NCI-H748 treated with DMSO at 0.1 percent for 48 hours (cell line): Measurements from ENCODE around the gene MYLK4.
"Not testable (repeated sequence)": the region's sequence is repeated elsewhere in the genome, so short reads cannot be mapped to it uniquely, and the experiment has no call there.

Experiments
- DNase-seq: peaks from one replicate; lab custom pipeline; 2025; lab: John Stamatoyannopoulos, UW

Gene MYLK4

DNA sequence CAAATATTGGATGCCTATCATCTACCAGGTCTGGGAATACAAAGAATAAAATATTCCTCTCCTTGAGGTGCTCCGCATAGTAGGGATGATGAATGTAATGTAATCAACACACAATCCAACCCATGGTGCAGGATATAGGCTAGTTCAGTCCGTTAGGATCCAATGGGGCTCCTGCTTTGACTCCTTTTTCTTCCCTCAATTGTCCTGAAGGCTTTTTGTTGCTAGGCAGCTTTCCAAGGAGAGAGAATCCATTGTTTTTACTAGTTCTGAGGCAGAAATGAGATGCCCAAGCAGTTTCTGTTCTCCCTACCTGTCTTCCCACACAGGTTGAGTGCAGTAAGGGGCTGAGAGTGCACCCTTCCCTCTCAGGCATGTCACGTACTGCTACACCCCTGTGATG is 26.5 kb upstream of the MYLK4 start:
- DNase-seq, result no peak

DNA sequence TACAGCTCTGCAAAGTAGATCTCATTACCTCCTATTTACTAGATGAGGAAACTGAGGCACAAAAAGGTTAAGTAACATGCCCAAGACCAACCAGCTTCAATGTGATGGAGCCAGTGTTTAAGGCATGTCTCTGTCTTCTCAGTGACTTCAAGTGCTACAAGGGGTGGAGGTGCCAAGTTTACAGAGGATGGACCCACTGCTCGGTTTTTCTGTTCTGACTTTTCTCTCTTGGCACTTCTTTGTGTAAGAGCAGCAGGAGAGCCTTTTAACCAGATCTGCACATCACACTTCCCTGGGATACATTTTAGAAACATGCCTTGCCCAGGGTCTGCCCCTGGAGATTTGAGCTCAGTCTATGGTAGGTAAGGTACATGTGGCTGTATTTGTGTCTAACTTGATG is 24.3 kb upstream of the MYLK4 start:
- DNase-seq, result no peak

DNA sequence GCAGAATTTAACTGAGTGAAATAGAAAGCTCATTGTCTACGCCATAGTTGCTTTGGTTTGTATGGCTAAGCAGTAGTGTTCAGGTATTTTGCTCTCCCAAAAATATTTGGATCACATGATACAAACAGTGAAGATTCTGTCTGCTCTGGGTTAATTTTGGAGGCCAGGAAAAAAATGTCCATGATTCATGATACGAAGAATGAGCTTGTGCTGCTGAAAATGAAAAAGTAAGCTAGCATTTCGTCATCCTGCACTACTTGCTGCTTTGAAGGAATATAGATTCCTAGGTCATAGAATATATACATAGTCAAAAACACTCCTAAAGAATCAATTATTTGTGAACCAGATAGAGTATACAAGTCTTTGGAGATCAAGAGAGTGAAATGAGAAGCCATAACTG is 22.7 kb upstream of the MYLK4 start:
- DNase-seq, result no peak

DNA sequence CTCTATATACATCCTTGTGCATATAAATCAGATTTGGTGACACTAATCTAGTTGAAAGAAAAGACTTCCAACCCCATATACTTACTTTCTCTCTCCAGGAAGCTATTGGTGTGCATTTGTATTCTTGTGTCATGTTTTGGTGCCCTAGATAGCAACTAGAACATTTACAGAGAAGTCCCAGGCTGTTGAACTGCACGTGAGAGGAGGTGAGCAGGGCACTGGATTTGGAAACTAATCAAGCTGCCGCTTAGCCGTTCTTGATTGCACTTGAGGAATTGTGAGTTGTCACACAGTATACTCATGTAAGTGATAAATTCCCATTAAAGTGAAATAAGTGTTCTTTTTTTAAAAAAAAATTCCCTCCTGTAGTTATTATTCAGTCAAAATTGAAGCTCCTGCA is 22.1 kb upstream of the MYLK4 start:
- DNase-seq, result no peak

DNA sequence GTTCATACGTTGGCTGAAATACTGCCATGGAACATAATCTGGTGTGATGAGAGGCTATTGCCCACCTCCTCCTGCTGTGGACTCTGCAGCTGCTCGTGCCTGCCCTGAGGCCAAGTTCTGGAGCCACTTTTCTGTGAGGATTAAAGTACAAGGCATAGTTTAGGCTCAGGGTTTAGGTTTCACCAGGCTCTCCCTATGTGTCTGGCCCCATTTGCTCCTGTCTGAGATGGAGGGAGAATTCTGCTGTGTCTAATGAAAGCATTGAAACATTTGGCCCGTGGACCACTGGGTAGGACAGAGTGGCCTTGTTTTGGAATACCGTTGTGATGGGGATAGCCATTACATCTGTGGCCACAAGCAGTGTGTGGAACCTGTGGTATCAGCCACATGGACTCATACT is 20.4 kb upstream of the MYLK4 start:
- no peak for DNase-seq

DNA sequence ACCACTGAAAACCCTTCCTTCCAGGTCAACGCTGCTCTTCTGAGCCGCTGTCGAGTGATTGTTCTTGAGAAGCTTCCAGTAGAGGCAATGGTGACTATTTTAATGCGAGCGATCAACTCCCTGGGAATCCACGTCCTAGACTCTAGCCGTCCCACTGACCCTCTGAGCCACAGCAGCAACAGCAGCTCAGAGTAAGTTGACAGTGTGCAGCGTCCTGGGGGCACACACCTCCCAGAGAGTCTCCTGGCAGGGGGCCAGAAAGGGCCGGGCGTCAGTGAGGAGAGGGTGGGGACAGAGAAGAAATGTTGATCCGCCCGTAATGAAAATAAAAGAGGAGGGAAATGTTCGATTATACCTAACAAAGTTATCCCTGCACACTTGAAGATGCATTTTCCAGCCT is 19.4 kb upstream of the MYLK4 start:
- DNase-seq, result no peak

DNA sequence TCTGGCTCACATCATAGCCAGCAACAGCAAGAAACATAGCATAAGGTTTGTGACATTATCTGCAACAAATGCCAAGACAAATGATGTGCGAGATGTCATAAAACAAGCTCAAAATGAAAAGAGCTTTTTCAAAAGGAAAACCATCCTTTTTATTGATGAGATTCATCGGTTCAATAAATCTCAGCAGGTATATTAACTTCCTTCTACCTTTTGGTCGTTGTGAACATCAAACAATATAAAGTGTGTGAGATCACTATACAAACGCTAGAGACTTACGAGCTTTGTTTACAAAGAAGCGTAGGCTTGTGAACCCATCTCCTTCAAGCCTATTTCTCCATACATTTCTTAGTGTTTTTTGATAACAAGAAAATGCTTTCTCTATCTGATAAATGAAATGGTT is 18.0 kb upstream of the MYLK4 start:
- DNase-seq, result no peak

DNA sequence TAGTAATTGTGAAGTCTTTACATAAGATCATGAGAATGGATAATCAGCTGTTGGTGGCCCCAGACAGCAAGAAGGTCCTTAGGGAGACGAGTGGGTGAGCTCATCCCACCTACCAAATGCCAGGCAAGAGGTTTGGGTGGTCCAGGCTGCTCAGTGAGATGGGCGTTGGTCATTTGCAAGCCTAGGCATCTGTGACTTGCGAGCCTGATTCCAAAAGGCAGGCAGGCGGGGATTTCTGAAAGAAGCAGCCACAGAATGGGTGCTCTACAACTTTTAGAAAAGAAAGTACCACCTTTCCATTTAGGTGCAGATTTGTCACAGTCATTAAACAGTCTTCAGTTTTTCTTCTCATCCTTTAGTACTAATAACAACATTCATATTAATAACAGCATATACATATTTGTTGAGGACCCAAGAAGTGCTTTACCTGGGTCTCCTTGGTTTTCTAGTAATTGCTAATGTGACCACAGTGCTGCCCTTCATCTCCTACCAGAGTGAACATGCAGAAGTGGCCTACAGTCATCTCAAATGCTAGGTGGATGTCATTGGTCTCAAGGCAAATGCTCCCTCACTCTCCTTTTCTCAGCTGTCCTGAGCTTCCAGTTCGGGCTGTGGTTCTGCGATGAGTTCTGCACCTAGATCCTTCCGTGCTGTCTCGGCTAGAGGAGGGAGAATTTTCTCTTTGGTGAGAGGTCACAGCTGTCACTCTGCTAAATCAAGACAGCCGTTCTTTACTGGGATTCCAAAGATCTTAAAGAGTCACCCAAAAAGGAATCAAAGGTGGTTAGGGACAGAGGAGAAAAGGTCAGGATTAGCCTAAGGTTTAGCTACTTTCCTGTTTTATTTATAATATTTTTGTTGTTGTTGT is 17.2 kb upstream of the MYLK4 start:
- no peak for DNase-seq

DNA sequence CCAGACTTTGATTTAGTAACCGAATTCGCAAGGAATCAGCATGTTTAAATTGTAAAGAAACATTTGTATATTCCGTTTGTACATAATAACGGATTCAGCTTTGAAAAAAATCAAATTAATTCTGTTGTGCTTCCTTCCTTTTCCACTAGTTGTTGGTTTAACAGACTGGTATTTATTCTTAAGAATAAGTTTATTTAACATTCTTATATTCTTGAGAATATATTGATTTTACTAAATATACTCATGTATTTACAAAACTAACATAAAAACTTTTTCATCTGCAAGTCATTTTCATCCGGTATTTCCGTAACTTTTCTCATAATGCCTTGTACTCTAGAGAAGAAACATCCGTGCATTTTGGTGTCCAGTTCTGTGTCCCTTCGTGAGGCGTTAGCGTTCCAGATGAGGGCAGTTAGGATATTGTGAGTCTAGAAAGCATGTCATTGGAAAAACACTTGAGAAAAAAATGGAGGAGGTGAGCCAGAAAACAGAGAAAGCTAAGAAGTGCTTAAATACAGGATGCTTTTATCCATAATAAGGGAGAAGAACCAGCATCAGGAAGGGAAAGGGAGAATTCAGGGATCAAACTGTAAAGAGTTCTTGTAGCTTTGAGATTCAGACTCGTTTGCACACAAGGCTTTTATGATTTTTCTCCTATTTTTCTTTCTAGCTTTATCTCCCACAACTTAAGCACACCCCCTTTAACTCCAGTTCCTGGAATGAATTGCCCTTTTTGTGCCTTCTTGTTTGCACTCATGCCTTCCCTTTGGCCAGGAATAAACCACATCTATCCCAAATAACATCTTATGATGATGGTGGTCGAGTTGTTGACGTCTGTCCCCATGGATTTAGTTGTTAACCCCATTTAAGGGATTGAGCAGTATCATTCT is 16.3 kb upstream of the MYLK4 start:
- DNase-seq, result peak; percentile 24

DNA sequence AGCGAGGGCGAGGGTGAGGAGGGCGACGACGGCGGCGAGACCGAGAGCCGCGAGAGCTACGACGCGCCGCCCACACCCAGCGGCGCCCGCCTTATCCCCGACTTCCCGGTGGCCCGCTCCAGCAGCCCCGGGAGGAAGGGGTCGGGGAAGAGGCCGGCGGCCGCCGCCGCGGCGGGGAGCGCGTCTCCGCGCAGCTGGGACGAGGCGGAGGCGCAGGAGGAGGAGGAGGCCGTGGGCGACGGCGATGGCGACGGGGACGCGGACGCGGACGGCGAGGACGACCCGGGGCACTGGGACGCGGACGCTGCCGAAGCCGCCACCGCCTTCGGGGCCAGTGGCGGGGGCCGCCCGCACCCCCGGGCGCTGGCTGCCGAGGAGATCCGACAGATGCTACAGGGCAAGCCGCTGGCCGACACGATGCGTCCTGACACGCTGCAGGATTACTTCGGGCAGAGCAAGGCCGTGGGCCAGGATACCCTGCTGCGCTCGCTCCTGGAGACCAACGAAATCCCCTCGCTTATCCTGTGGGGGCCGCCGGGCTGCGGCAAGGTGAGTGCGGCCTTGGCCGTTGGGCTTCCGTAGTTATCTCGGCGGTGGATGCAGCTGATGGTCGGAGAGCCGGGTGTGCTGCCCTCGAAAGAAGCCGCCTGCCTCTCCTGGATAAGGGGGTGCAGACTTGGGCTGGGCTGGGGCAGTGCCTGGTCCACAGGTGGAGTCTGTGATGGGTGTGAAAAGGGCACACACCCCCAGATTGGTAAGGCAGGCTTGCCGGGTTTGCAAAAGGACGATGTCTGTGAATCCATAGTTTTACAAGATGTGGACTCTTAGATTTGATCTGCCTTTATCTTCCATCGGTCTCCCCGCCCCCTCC is 15.4 kb upstream of the MYLK4 start:
- no peak for DNase-seq

DNA sequence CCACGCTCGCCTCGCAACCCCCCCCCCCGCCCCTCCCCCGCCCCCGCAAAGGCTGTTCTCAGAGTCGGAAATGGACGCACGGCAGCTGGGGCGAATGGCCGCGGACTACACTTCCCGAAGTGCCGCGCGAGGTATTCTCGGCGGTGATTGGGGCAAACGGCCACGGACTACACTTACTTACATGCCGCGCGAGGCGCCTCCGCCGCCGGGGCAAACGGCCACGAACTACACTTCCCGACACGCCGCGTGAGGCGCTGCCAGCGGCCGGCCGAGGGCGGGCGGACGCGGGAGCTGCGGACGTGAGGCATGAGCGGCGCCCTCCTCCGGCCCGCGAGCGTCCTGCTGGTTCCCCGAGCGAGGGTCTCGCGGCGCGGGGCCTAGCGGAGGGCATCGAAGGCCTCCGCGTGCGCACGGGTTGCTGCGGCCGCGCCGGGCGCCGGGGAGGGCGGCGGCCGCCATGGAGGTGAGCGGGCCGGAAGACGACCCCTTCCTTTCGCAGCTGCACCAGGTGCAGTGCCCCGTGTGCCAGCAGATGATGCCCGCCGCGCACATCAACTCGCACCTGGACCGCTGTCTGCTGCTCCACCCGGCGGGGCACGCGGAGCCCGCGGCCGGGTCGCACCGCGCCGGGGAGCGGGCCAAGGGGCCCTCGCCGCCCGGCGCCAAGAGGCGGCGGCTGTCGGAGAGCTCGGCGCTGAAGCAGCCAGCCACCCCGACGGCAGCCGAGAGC is 14.6 kb upstream of the MYLK4 start, which contains the start of gene WRNIP1:
TSS of gene WRNIP1 (plus strand) at position 228 of the 730 bp plus-strand sequence. CDS start at position 458, 230 bp downstream.
- DNase-seq, result peak; percentile 97

DNA sequence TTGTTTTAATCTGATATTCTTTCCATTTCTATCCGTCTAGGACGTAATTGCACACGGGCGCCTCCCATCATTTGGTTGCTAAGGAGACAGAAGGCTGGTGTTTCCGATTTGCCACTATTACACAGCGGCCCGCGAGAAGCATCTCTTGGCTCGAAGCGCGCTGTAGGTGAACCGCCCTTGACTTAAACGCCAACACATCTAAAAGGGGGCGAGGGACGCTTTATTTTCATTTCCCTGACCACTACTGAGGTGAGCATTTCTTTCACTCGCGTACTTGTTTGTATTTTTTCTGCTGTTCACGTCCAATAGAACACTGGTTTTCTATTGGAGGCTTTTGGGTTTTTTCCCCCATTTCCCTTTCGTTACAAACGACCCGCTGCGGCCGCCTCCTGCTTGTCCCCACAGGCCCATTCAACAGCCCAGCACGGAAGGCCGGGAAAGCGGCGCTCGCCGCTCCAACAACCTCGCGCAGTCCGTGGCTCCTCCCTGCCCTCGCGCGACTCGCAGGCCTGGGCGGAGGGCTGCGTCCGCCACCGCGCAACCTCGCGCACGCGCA is 14.0 kb upstream of the MYLK4 start:
- DNase-seq, result peak; percentile 92

DNA sequence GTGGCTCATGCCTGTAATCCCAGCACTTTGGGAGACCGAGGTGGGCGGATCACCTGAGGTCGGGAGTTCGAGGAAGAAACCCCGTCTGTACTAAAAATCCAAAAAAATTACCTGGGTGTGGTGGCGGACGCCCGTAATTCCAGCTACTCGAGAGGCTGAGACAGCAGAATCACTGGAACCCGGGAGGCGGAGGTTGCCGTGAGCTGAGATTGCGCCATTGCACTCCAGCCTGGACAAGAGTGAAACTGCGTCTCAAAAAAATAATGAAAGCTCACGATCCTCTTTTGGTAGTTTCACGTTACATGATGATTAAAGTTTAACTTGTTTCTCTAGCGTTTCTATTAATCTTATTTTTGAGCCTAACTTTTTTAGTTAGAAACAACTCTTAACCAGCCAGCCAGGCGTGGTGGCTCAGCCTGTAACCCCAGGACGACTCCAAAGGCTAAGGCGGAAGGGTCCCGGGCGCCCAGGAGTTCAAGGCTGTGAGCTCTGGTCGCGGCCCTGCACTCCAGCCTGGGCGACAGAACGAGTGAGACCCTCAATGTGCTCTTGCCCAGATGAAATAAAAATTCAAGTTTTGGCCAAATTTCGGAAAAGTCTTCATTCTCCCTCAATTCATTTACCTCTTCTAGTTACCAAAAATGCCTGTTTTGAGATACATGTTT is 13.3 kb upstream of the MYLK4 start:
- no peak for DNase-seq

DNA sequence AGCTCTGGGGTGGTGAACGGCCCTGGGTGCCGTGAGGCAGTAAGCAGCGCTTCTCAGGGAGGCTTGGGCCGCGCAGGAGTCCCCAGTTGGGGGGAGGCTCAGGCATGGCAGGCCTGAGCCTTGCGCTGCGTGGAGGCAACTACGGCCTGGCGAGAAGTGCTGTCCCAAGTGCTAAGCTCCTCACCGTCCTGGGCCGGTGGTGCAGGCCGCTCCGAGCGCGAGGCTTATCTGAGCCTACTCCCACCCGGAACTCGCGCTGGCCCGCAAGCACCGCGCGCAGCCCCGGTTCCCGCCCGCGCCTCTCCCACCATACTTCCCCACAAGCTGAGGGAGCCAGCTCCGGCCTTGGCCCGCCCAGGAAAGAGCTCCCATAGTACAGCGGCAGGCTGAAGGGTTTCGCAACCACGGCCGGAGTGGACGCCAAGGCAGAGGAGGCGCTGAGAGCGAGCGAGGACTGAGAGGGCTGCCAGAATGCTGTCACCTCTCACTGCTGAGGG is 12.7 kb upstream of the MYLK4 start:
- DNase-seq, result no peak

DNA sequence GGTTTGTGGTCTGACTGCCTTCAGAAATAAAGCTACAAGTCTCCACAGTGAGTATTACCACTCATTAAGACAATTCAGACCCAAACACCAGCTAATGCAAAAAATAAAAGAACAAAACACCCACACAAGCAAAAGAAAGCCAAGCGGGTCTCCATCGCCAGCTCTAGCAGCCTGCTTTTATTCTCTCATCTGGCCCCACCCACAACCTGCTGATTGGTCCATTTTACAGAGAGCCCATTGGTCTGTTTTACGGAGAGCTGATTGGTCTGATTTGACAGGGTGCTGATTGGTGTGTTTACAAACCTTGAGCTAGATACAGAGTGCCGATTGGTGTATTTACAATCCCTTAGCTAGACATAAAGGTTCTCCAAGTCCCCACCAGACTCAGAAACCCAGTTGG is 12.1 kb upstream of the MYLK4 start:
- DNase-seq, result not testable (repeated sequence)

DNA sequence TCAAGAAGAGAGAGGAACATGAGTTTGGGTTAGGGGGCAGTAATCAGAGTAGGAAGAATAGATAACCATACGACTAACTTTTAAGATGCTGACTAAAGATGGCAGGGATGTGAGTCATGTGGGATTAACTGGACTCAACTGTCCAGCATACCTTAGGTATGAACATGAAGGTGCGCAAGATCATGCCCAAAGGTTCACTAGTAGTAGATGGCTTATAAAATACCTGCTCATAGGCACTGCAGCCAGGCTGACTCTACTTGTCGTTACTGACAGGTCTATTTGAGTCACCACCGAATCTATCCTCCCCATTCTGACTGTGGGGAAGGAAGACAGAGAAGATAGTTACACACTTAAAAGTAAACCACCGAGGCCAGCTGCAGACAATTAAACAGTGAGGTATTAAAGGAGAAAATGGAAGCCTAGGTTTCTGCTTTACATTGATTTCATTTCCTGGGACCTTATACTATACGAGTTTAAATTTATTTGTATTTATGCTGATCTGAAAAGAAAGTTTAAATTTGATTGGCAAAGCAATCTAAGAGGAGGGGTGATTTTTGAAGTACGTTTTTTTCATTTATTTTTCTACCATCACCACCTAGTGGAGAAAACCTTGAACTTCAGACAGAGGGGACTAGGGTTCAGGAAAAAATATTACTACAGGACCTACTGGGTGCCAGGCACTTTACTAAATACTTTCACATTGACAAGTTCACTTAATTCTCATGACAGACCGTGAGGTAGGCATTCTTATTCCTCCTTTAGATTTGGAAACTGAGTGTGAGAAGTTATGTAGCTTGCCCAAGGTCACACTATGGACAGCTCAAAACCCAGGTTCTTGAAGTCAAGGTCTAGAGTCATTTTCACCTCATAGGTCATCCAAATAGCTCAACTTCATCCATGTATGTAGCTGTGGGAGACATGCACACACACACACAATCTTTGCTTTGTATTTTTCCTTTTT is 10.4 kb upstream of the MYLK4 start:
- DNase-seq, result no peak

DNA sequence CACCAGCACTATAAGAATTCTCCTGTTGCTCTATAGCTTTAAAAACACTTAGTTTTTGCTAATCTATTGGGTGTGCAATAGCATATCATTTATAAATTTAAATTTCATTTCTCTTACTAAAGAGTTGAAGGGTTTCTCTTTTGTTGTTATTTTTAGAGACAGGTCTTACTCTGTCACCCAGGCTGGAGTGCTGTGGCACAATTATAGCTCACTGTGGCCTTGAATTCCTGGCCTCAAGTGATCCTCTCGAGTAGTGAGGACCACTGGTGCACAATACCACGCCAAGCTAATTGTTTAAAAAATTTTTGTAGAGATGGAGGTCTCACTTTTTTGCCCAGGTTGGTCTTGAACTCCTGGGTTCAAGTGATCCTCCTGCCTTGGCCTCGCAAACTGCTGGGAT is 8.3 kb upstream of the MYLK4 start:
- DNase-seq, result no peak

DNA sequence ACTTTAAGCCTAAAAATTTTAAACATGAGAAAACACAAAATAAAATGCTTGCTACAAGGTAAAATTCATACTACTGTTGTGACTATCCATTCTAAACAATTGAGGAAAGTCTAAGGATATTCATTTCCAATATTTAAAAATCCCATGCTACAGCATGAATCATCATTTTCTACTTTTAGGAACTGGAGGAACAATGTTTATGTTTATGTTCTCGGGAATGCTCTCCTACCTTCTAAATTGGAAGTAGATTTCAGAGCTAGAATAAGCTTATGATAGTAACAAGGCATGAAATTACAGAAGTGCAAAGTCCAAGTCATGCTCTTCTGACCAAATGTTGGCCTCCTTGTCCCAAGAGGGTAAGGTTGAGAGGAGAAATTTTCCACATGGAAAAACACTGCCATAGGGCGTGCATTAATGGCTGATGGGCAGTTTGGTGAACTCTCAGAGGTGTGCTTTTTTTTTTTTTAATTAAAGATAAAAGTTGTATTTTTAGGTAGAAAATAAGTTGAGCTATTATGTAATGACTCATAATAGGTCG is 6.0 kb upstream of the MYLK4 start:
- no peak for DNase-seq

DNA sequence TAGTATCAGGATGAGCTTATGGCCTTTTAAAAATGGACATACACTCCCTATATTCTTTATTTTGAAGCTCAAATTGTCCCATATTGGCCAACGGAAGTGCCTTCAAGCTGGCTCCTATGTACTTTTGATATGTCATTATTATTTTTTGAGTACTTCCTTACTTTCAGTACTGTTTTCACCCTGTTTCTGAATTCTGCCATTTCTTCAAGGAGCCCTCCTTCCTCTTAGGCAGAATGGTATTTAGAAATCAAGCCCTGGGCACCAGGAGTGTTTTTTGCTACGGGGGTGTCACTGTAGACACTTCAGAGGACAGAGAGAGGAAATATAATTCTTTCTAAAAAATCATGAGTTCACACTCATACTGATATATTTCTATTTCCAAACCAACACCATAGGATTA is 5.5 kb upstream of the MYLK4 start:
- no peak for DNase-seq
